Right ventricle myocardium superior (tissue), 1 donor: ENCODE results near the gene CHTOP. TPM values are rescaled to one million over a fixed set of nuclear protein-coding genes. Genes with fewer than 3 reads are reported as not detected.
A peak's percentile ranks its signal among the peaks of the same experiment; 100 is the strongest.
"Not testable (repeated sequence)": the region's sequence is repeated elsewhere in the genome, so short reads cannot be mapped to it uniquely, and the experiment has no call there.

Experiments used
- ATAC-seq: fragments of 200-7000 bp; cut with Tn5 transposase; one replicate; pipeline ENCODE4 v1.9.1; 2020; ENCODE audit warnings: mild to moderate bottlenecking; ENCODE audit not compliant: poor library complexity
- DNase-seq: peaks from one replicate; pipeline ENCODE4 v3.0.0-alpha.2; 2020
- intact Hi-C: fragments of 100-400 bp; cut with DNase I; formaldehyde crosslinking; loops from one replicate; pipeline ENCODE4 v1.11.2; 2022
- long read RNA-seq: library from polyadenylated mRNA; unstranded; transcript quantifications from one replicate; pipeline ENCODE4 v2.0.0, GENCODE V29; 2021
- total RNA-seq: library from RNA; stranded (reverse); fragmentation: NEBNext Ultra II Directional; extraction: Animal tissue kit (Norgen Biotek cat#: 25700); gene quantifications from one replicate; pipeline ENCODE4 v1.2.1, GENCODE V29; 2021
- donor health status: DM: no; HTN: yes; CAD: no; lungs with severe emphysema.

The CHTOP gene
- total RNA-seq, result 68.1 TPM
- long read RNA-seq, transcript CHTOP-204 (6 exons, 2,096 nt), result major isoform, 46 of 143 reads
- long read RNA-seq, transcript CHTOP-203 (6 exons, 2,165 nt), result minor isoform, 44 of 143 reads
- long read RNA-seq, partial matches to known transcripts, result 5 of 143 reads
- long read RNA-seq, other reads (novel, unspliced or antisense), result 47 of 143 reads

GRCh38 chr1:153633754-153634665 is at the start of gene CHTOP:
CHTOP (plus strand) TSS chr1:153634066; CDS start chr1:153636589, 2,523 bp downstream.
- ATAC-seq (peak; percentile 92), DNase-seq (peak; percentile 98)
- intact Hi-C loops, result no loop called here

GRCh38 chr1:153585006-153585405 is 48.9 kb upstream of the CHTOP start:
- intact Hi-C loops, result no loop called here
- ATAC-seq (no peak), DNase-seq (no peak)

GRCh38 chr1:153586347-153586746 is 47.5 kb upstream of the CHTOP start:
- no peak for ATAC-seq
- intact Hi-C loops, result no loop called here

GRCh38 chr1:153587314-153587713 is 46.6 kb upstream of the CHTOP start:
- DNase-seq (no peak), ATAC-seq (peak; percentile 74)
- intact Hi-C loops, result no loop called here

More at GRCh38 chr1:153586347-153586746, 47.5 kb upstream of the CHTOP start:
- no peak for DNase-seq

- DNase-seq, intact Hi-C loops, ATAC-seq: not testable (repeated sequence)
These were observed 45.8 kb upstream of the CHTOP start for GRCh38 chr1:153588033-153588432.

GRCh38 chr1:153588482-153588881 is 45.4 kb upstream of the CHTOP start:
- intact Hi-C loops, result no loop called here
- no peak for DNase-seq
- ATAC-seq, result no peak

- DNase-seq, result no peak
- no peak for ATAC-seq
- intact Hi-C loops, result no loop called here
These were observed 41.1 kb upstream of the CHTOP start for GRCh38 chr1:153592748-153593147.

GRCh38 chr1:153597206-153597605 is 36.7 kb upstream of the CHTOP start:
- no peak for ATAC-seq

GRCh38 chr1:153598309-153599172 is 35.3 kb upstream of the CHTOP start:
- intact Hi-C loops, result no loop called here
- ATAC-seq (peak; percentile 27), DNase-seq (no peak)

More at GRCh38 chr1:153597206-153597605, 36.7 kb upstream of the CHTOP start:
- intact Hi-C loops, result no loop called here
- no peak for DNase-seq

- intact Hi-C loops, result no loop called here
- no peak for ATAC-seq
- no peak for DNase-seq
These were observed 34.0 kb upstream of the CHTOP start for GRCh38 chr1:153599847-153600246.

- intact Hi-C loops, result no loop called here
- ATAC-seq, result no peak
- no peak for DNase-seq
These were observed 31.1 kb upstream of the CHTOP start for GRCh38 chr1:153602749-153603148.

- ATAC-seq (no peak), DNase-seq (no peak)
- intact Hi-C loops, result no loop called here
These were observed 27.7 kb upstream of the CHTOP start for GRCh38 chr1:153606194-153606593.

- ATAC-seq (no peak), DNase-seq (no peak)
- intact Hi-C loops, result no loop called here
These were observed 26.5 kb upstream of the CHTOP start for GRCh38 chr1:153607381-153607780.

GRCh38 chr1:153608089-153608682 is 25.7 kb upstream of the CHTOP start:
- no peak for ATAC-seq

GRCh38 chr1:153608742-153609584 is 24.9 kb upstream of the CHTOP start:
- peak; percentile 62 for ATAC-seq
- intact Hi-C loops, result no loop called here
- peak; percentile 86 for DNase-seq

More at GRCh38 chr1:153608089-153608682, 25.7 kb upstream of the CHTOP start:
- intact Hi-C loops, result no loop called here
- no peak for DNase-seq

GRCh38 chr1:153609585-153609907 is 24.3 kb upstream of the CHTOP start:
- intact Hi-C loops, result no loop called here
- ATAC-seq (no peak), DNase-seq (no peak)

GRCh38 chr1:153610334-153610733 is 23.5 kb upstream of the CHTOP start:
- DNase-seq (no peak), ATAC-seq (no peak)
- intact Hi-C loops, result no loop called here

- ATAC-seq (no peak), DNase-seq (no peak)
- intact Hi-C loops, result no loop called here
These were observed 23.0 kb upstream of the CHTOP start for GRCh38 chr1:153610811-153611301.
